ENCODE data around the gene MAD1L1.

GRCh38 chr7:1944619-1945210 is 288.0 kb downstream of the MAD1L1 start:
- TF ChIP-seq POLR2A (IDR thresholded peaks at IDR 0.05; ENCODE audit: low read depth, low read length), result no peak
- TF ChIP-seq POLR2AphosphoS5 (IDR thresholded peaks at IDR 0.05; ENCODE audit: low read depth, low read length), result no peak
